HEK293 (cell line): ENCODE data around the gene LRRC27.

ENCODE experiments used
- CTCF ChIA-PET: fragments of 350-600 bp; formaldehyde crosslinking; extraction: SDS; loops from one replicate; lab custom pipeline; 2021; ENCODE audit warnings: antibody characterized with exemption; lab: Yijun Ruan, JAX
- POLR2A ChIA-PET: fragments of 300-600 bp; formaldehyde crosslinking; extraction: SDS; loops from one replicate; lab custom pipeline; 2020; ENCODE audit warnings: antibody characterized with exemption, inconsistent platforms; lab: Yijun Ruan, JAX
- H3K27ac ChIP-seq: fragments of 200-500 bp; sonication (Bioruptor generic); 2 replicates; pipeline ENCODE4 v1.5.1; 2014; ENCODE audit warnings: low read depth, low read length, control low read depth, inconsistent platforms; ENCODE audit errors: extremely low read depth
- H3K36me3 ChIP-seq, 2 experiments: fragments of 200-500 bp in 1 of 2; sonication (Bioruptor generic) in 1 of 2; 1 replicate in 1 of 2; 2 replicates in 1 of 2; pipeline ENCODE4 v1.5.1; 2014 to 2017; ENCODE audit warnings: inconsistent platforms in 2 of 2, low read length in 2 of 2; ENCODE audit not compliant: control insufficient read depth in 2 of 2, insufficient read depth in 1 of 2
- H3K4me1 ChIP-seq: fragments of 200-500 bp; sonication (Bioruptor generic); 2 replicates; pipeline ENCODE4 v1.5.1; 2014; ENCODE audit warnings: mild to moderate bottlenecking, low read length, inconsistent platforms; ENCODE audit not compliant: control insufficient read depth, insufficient read depth
- H3K4me3 ChIP-seq: 2 replicates; pipeline ENCODE4 v1.5.1; 2011; ENCODE audit warnings: low read depth, mild to moderate bottlenecking, control low read depth, low read length, moderate library complexity
- H3K9me3 ChIP-seq: fragments of 200-500 bp; sonication (Bioruptor generic); 2 replicates; pipeline ENCODE4 v1.5.1; 2014; ENCODE audit warnings: low read depth, low read length, inconsistent platforms; ENCODE audit not compliant: control insufficient read depth, insufficient read depth
- HOXD13 ChIP-seq: sonication (generic); formaldehyde crosslinking; IDR thresholded peaks from 2 replicates; pipeline ENCODE4 v1.8.0; 2022; ENCODE audit warnings: missing genetic modification reagents, borderline replicate concordance
- KLF1 ChIP-seq: fragments of 450-650 bp; formaldehyde crosslinking; IDR thresholded peaks from 2 replicates; pipeline ENCODE4 v1.5.1; 2016; ENCODE audit warnings: missing biosample characterization, missing genetic modification characterization
- KLF16 ChIP-seq: fragments of 450-650 bp; formaldehyde crosslinking; IDR thresholded peaks from 2 replicates; pipeline ENCODE4 v1.5.1; 2017; ENCODE audit warnings: missing biosample characterization, missing genetic modification characterization
- SP3 ChIP-seq: fragments of 450-650 bp; formaldehyde crosslinking; IDR thresholded peaks from 2 replicates; pipeline ENCODE4 v1.5.1; 2016; ENCODE audit warnings: missing biosample characterization, missing genetic modification characterization
- SP7 ChIP-seq: fragments of 450-650 bp; formaldehyde crosslinking; IDR thresholded peaks from 2 replicates; pipeline ENCODE4 v1.5.1; 2016; ENCODE audit warnings: missing biosample characterization, missing genetic modification characterization
- ZBTB20 ChIP-seq: fragments of 450-650 bp; formaldehyde crosslinking; IDR thresholded peaks from 2 replicates; pipeline ENCODE4 v1.5.1; 2016; ENCODE audit warnings: missing biosample characterization, missing genetic modification characterization
- ZBTB48 ChIP-seq: fragments of 450-650 bp; formaldehyde crosslinking; IDR thresholded peaks from 2 replicates; pipeline ENCODE4 v1.5.1; 2016; ENCODE audit warnings: missing biosample characterization, missing genetic modification characterization
- ZBTB7A ChIP-seq: fragments of 450-650 bp; formaldehyde crosslinking; IDR thresholded peaks from 2 replicates; pipeline ENCODE4 v1.5.1; 2016; ENCODE audit warnings: low read depth, missing biosample characterization, missing genetic modification characterization
- ZBTB8A ChIP-seq: fragments of 450-650 bp; formaldehyde crosslinking; IDR thresholded peaks from 2 replicates; pipeline ENCODE4 v1.5.1; 2016; ENCODE audit warnings: missing biosample characterization, missing genetic modification characterization
- ZEB2 ChIP-seq: fragments of 450-650 bp; formaldehyde crosslinking; IDR thresholded peaks from 2 replicates; pipeline ENCODE4 v1.5.1; 2016; ENCODE audit warnings: missing biosample characterization, missing genetic modification characterization
- ZFHX2 ChIP-seq: fragments of 450-650 bp; formaldehyde crosslinking; conservative IDR thresholded peaks from 2 replicates; pipeline ENCODE4 v1.5.1; 2016; ENCODE audit warnings: missing biosample characterization, missing genetic modification characterization
- ZIC2 ChIP-seq: fragments of 450-650 bp; formaldehyde crosslinking; IDR thresholded peaks from 2 replicates; pipeline ENCODE4 v1.5.1; 2016; ENCODE audit warnings: missing biosample characterization, missing genetic modification characterization
- ZNF155 ChIP-seq: fragments of 450-650 bp; formaldehyde crosslinking; IDR thresholded peaks from 2 replicates; pipeline ENCODE4 v1.5.1; 2016; ENCODE audit warnings: missing biosample characterization, missing genetic modification characterization
- ZNF239 ChIP-seq: fragments of 450-650 bp; formaldehyde crosslinking; IDR thresholded peaks from 2 replicates; pipeline ENCODE4 v1.5.1; 2016; ENCODE audit warnings: missing biosample characterization, missing genetic modification characterization
- ZNF266 ChIP-seq: fragments of 450-650 bp; formaldehyde crosslinking; IDR thresholded peaks from 2 replicates; pipeline ENCODE4 v1.5.1; 2016; ENCODE audit warnings: missing biosample characterization, missing genetic modification characterization, low read depth
- ZNF302 ChIP-seq: fragments of 450-650 bp; formaldehyde crosslinking; IDR thresholded peaks from 2 replicates; pipeline ENCODE4 v1.5.1; 2016; ENCODE audit warnings: missing biosample characterization, missing genetic modification characterization, low read depth
- ZNF341 ChIP-seq: fragments of 450-650 bp; formaldehyde crosslinking; IDR thresholded peaks from 2 replicates; pipeline ENCODE4; 2016; ENCODE audit warnings: low read depth, missing biosample characterization, missing genetic modification characterization
- ZNF354C ChIP-seq: fragments of 450-650 bp; formaldehyde crosslinking; IDR thresholded peaks from 2 replicates; pipeline ENCODE4 v1.5.1; 2016; ENCODE audit warnings: missing biosample characterization, missing genetic modification characterization, low read depth, borderline replicate concordance
- ZNF423 ChIP-seq: fragments of 450-650 bp; formaldehyde crosslinking; IDR thresholded peaks from 2 replicates; pipeline ENCODE4 v1.5.1; 2016; ENCODE audit warnings: missing biosample characterization, missing genetic modification characterization
- ZNF585B ChIP-seq: fragments of 450-650 bp; formaldehyde crosslinking; IDR thresholded peaks from 2 replicates; pipeline ENCODE4 v1.5.1; 2016; ENCODE audit warnings: missing biosample characterization, missing genetic modification characterization
- ZNF777 ChIP-seq: fragments of 450-650 bp; formaldehyde crosslinking; IDR thresholded peaks from 2 replicates; pipeline ENCODE4 v1.5.1; 2017; ENCODE audit warnings: missing biosample characterization, missing genetic modification characterization, borderline replicate concordance
- ZNF843 ChIP-seq: fragments of 450-650 bp; formaldehyde crosslinking; IDR thresholded peaks from 2 replicates; pipeline ENCODE4 v1.5.1; 2016; ENCODE audit warnings: missing biosample characterization, missing genetic modification characterization
- ZXDB ChIP-seq: fragments of 450-650 bp; formaldehyde crosslinking; IDR thresholded peaks from 2 replicates; pipeline ENCODE4 v1.5.1; 2016; ENCODE audit warnings: missing biosample characterization, missing genetic modification characterization
- TF ChIP-seq, protein P1 (sequence below): fragments of 450-650 bp; formaldehyde crosslinking; IDR thresholded peaks from 2 replicates; pipeline ENCODE4 v1.5.1; 2017; ENCODE audit warnings: missing biosample characterization, missing genetic modification characterization
- TF ChIP-seq, protein P2 (sequence below): fragments of 450-650 bp; formaldehyde crosslinking; IDR thresholded peaks from 2 replicates; pipeline ENCODE4 v1.5.1; 2016; ENCODE audit warnings: missing biosample characterization, missing genetic modification characterization
- TF ChIP-seq, protein P3 (sequence below): fragments of 450-650 bp; formaldehyde crosslinking; optimal IDR thresholded peaks from 2 replicates; pipeline ENCODE3; 2016; ENCODE audit warnings: missing biosample characterization, mild to moderate bottlenecking, missing genetic modification characterization
- TF ChIP-seq, protein P4 (sequence below): fragments of 450-650 bp; formaldehyde crosslinking; IDR thresholded peaks from 2 replicates; pipeline ENCODE4 v1.5.1; 2016; ENCODE audit warnings: missing biosample characterization, missing genetic modification characterization

The LRRC27 gene

DNA sequence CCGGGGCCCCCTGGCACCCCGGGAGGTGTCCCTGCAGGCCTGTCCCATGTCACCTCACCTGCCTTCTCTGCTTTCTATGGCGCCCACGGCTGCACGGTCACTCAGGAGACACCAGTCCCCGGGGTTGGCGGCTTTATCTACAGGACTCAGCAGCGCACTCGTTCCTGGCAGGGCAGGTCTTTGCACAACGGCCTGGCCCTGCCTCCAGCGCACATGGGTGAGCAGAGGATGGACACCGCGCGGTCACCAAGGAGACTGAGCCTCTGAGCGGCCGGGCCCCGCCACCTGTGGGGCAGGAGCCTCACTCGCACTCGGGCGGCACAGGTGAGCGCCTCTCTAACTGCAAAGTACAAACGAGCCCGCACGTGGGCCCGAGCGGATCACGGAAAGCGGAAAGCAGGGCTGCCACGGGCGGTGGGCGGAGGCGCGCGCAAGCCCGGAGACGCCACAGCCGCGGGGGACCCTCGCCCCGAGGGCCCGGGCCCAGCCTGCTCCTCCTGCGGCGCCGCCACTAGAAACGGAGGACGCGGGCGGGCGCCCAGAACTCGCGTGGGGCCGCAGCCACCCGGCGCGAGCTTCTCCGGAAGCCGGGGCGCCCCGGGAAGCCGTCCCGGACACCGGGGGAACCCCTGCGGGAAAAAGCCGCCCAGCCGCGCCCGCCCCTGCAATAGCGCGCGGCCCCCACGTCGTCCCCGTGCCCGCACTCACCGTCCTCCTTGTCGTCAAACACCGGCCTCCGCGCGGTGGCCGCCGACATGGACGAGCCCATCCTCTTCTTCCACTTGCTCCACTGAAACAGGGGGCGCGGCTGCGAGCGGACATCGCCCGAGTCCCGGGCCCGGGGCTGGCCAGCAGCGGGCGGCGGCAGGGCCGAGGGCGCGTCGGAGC lies 24.9 kb upstream of the LRRC27 start:
- ChIA-PET CTCF (no interaction called here), POLR2A (interaction anchor here (0.6 to 1.5 kb wide), 9 partner anchors 8 to 720 kb away, joined by 3 to 7 read pairs (median 4); partner anchors contain the start of gene LRRC27)
- Histone ChIP-seq H3K4me3 (peak overlapping the region; percentile 31), H3K4me1 (no peaks in the 10 kb centered on the region; the same call in 1 of the 2 replicates), H3K36me3 (no peaks in the 10 kb centered on the region), H3K27ac (no peak overlapping the region), H3K9me3 (no peaks in the 10 kb centered on the region; the same call in 1 of the 2 replicates)
- TF ChIP-seq SP3 (no peak), ZBTB20 (tag by site-specific recombination) (peak; percentile 91), ZNF155 (no peak), ZBTB8A (tag by site-specific recombination) (0 out of 2 replicates have a peak, but pooled peaks have one; percentile 19)

DNA sequence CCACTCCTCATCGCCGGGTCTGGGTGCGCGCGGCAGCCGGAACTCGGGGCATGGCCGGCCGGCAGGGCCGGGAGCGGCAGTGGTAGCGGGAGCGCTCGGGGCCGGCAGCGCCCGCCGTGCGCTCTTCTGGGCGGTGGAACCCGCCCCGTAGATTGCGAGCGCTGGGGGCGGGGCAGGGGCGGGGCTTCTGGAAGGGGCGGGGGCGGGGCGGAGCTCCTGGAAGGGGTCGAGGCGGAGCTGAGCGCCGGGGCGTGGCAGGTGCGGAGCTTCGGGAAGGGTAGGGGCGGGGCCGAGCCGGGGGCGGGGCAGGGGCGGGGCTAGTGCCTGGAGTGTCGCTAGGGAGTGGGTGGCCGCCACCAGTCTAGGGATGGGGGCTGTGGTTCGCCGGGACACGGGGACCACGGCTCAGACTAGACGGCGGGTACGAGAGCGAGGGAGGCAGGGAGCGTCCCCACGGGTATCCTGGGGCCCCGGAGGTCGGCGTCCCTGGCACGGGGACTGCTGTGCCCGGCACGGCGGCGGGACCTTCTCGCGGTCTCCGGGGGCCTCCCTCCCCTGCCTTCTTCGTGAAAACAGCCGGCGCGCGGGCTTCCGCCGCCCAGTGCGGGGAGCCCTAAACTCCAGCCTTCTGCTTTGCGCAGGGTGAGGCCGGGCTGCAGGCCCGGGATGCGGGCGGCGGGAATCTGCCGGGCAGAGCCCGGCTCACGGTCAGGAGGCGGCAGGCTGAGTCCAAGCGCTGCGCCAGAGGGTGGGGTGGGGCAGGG lies 24.0 kb upstream of the LRRC27 start, which contains the start of gene STK32C:
Gene STK32C, minus strand, starts transcription at position 128 of the 764 bp plus-strand sequence. Its CDS starts 117 bp downstream, at position 11.
- no peaks in the 10 kb centered on the region; the same call in 1 of the 2 replicates for H3K9me3 ChIP-seq
- H3K27ac ChIP-seq, result no peak within 1 kb of the TSS; the same call in 1 of the 2 replicates
- H3K4me3 ChIP-seq, result peak within 1 kb of the TSS; percentile 56
- H3K36me3 ChIP-seq, result no peaks in the 10 kb centered on the region
- no peaks in the 10 kb centered on the region; the same call in 1 of the 2 replicates for H3K4me1 ChIP-seq
- POLR2A ChIA-PET, result interaction anchor here (0.6 to 1.5 kb wide), 9 partner anchors 8 to 719 kb away, joined by 3 to 7 read pairs (median 4); partner anchors contain the start of gene LRRC27
- CTCF ChIA-PET, result no interaction called here
- 0 out of 2 replicates have a peak, but pooled peaks have one; percentile 27 for TF ChIP-seq ZNF239 (tag by site-specific recombination)
- peak; percentile 35; the same call in 1 of the 2 replicates for TF ChIP-seq ZNF843 (tag by site-specific recombination)
- TF ChIP-seq ZNF423 (tag by site-specific recombination), result 0 out of 2 replicates have a peak, but pooled peaks have one; percentile 16
- peak; percentile 66 for TF ChIP-seq KLF1
- peak; percentile 17; the same call in 1 of the 2 replicates for TF ChIP-seq ZIC2
- peak; percentile 75 for TF ChIP-seq SP3
- TF ChIP-seq, protein P1, sequence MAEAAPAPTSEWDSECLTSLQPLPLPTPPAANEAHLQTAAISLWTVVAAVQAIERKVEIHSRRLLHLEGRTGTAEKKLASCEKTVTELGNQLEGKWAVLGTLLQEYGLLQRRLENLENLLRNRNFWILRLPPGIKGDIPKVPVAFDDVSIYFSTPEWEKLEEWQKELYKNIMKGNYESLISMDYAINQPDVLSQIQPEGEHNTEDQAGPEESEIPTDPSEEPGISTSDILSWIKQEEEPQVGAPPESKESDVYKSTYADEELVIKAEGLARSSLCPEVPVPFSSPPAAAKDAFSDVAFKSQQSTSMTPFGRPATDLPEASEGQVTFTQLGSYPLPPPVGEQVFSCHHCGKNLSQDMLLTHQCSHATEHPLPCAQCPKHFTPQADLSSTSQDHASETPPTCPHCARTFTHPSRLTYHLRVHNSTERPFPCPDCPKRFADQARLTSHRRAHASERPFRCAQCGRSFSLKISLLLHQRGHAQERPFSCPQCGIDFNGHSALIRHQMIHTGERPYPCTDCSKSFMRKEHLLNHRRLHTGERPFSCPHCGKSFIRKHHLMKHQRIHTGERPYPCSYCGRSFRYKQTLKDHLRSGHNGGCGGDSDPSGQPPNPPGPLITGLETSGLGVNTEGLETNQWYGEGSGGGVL, result peak; percentile 57; the same call in 1 of the 2 replicates
- TF ChIP-seq ZBTB48 (tag by site-specific recombination), result peak; percentile 96
- peak; percentile 69; the same call in 1 of the 2 replicates for TF ChIP-seq ZBTB7A (tag by site-specific recombination)
- TF ChIP-seq ZNF585B (tag by site-specific recombination), result no peak
- TF ChIP-seq ZNF341 (tag by site-specific recombination), result peak; percentile 86
- peak; percentile 57 for TF ChIP-seq ZFHX2 (tag by site-specific recombination)
- TF ChIP-seq, protein P2, sequence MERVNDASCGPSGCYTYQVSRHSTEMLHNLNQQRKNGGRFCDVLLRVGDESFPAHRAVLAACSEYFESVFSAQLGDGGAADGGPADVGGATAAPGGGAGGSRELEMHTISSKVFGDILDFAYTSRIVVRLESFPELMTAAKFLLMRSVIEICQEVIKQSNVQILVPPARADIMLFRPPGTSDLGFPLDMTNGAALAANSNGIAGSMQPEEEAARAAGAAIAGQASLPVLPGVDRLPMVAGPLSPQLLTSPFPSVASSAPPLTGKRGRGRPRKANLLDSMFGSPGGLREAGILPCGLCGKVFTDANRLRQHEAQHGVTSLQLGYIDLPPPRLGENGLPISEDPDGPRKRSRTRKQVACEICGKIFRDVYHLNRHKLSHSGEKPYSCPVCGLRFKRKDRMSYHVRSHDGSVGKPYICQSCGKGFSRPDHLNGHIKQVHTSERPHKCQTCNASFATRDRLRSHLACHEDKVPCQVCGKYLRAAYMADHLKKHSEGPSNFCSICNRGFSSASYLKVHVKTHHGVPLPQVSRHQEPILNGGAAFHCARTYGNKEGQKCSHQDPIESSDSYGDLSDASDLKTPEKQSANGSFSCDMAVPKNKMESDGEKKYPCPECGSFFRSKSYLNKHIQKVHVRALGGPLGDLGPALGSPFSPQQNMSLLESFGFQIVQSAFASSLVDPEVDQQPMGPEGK, result peak; percentile 85
- peak; percentile 60; the same call in 1 of the 2 replicates for TF ChIP-seq SP7 (tag by site-specific recombination)
- TF ChIP-seq, protein P3, sequence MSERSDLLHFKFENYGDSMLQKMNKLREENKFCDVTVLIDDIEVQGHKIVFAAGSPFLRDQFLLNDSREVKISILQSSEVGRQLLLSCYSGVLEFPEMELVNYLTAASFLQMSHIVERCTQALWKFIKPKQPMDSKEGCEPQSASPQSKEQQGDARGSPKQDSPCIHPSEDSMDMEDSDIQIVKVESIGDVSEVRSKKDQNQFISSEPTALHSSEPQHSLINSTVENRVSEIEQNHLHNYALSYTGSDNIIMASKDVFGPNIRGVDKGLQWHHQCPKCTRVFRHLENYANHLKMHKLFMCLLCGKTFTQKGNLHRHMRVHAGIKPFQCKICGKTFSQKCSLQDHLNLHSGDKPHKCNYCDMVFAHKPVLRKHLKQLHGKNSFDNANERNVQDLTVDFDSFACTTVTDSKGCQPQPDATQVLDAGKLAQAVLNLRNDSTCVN (tag by site-specific recombination), result peak; percentile 59
- TF ChIP-seq ZNF302 (tag by site-specific recombination), result no peak
- TF ChIP-seq, protein P4, sequence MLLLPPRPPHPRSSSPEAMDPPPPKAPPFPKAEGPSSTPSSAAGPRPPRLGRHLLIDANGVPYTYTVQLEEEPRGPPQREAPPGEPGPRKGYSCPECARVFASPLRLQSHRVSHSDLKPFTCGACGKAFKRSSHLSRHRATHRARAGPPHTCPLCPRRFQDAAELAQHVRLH (tag by site-specific recombination), result no peak
- peak; percentile 49 for TF ChIP-seq ZXDB (tag by site-specific recombination)
- TF ChIP-seq KLF16 (tag by site-specific recombination), result peak; percentile 66; the same call in 1 of the 2 replicates
- TF ChIP-seq HOXD13 (CRISPR knock-in tag), result no peak
- 0 out of 2 replicates have a peak, but pooled peaks have one; percentile 37 for TF ChIP-seq ZEB2
- TF ChIP-seq ZNF354C (tag by site-specific recombination), result no peak
- TF ChIP-seq ZNF777 (tag by site-specific recombination), result peak; percentile 76; the same call in 1 of the 2 replicates
- TF ChIP-seq ZNF266 (tag by site-specific recombination), result no peak
